DOHH2 (cell line): Measurements from ENCODE around the gene JADE3.

Experiments
- H3F3A ChIP-seq: fragments of 200-600 bp; sonication (generic), shearing (Covaris generic); 2 replicates; pipeline ENCODE4 v1.6.0; 2016; ENCODE audit warnings: antibody characterized with exemption, mild to moderate bottlenecking; ENCODE audit not compliant: control insufficient read depth, insufficient read depth
- H3K27ac ChIP-seq: fragments of 200-600 bp; sonication (generic); 2 replicates; pipeline ENCODE4 v1.5.1; 2014; ENCODE audit warnings: low read depth, mild to moderate bottlenecking, low read length, moderate library complexity
- H3K27me3 ChIP-seq: fragments of 200-600 bp; sonication (generic); 2 replicates; pipeline ENCODE4 v1.6.1; 2014; ENCODE audit warnings: mild to moderate bottlenecking, low read length, mixed read lengths; ENCODE audit not compliant: control insufficient read depth
- H3K36me3 ChIP-seq: fragments of 200-600 bp; sonication (generic); 2 replicates; pipeline ENCODE4 v1.6.1; 2014; ENCODE audit warnings: mild to moderate bottlenecking, low read length, moderate library complexity, mixed read lengths; ENCODE audit not compliant: control insufficient read depth
- H3K4me1 ChIP-seq: fragments of 200-600 bp; sonication (generic); 2 replicates; pipeline ENCODE4 v1.6.1; 2014; ENCODE audit warnings: mild to moderate bottlenecking, low read length, mixed read lengths; ENCODE audit not compliant: control insufficient read depth
- H3K4me2 ChIP-seq: fragments of 200-600 bp; sonication (generic); 2 replicates; pipeline ENCODE4 v1.6.0; 2014; ENCODE audit warnings: mild to moderate bottlenecking, low read length, moderate library complexity
- H3K4me3 ChIP-seq: fragments of 200-600 bp; sonication (generic); 2 replicates; pipeline ENCODE4 v1.5.1; 2014; ENCODE audit warnings: mild to moderate bottlenecking, low read length, mixed read lengths
- H3K79me2 ChIP-seq: fragments of 200-600 bp; sonication (generic); 2 replicates; pipeline ENCODE4 v1.6.1; 2014; ENCODE audit warnings: mild to moderate bottlenecking, low read length, mixed read lengths; ENCODE audit not compliant: control insufficient read depth
- H3K9me2 ChIP-seq: fragments of 200-600 bp; sonication (generic); replicated peaks from 2 replicates; pipeline ENCODE4 v1.6.1; 2014; ENCODE audit warnings: mild to moderate bottlenecking, low read length, mixed read lengths; ENCODE audit not compliant: control insufficient read depth
- H3K9me3 ChIP-seq: fragments of 200-600 bp; sonication (generic); 2 replicates; pipeline ENCODE4 v1.6.1; 2014; ENCODE audit warnings: antibody characterized with exemption, low read length, mixed read lengths; ENCODE audit not compliant: control insufficient read depth, insufficient read depth
- H4K20me1 ChIP-seq: fragments of 200-600 bp; sonication (generic); 2 replicates; pipeline ENCODE4 v1.6.0; 2014; ENCODE audit warnings: low read depth, mild to moderate bottlenecking, antibody characterized with exemption, low read length, moderate library complexity; ENCODE audit not compliant: control insufficient read depth, insufficient read depth
- EZH2phosphoT487 ChIP-seq: fragments of 200-600 bp; sonication (generic); IDR thresholded peaks from 2 replicates; pipeline ENCODE4 v1.6.1; 2017; ENCODE audit warnings: borderline replicate concordance, mild to moderate bottlenecking, antibody characterized with exemption, low read length, moderate library complexity, mixed read lengths
- TF ChIP-seq, protein P1 (sequence below): fragments of 200-600 bp; sonication (generic); IDR thresholded peaks from one replicate; pipeline ENCODE4 v1.5.1; 2014; ENCODE audit warnings: antibody characterized with exemption, mild to moderate bottlenecking, low read depth, low read length; ENCODE audit not compliant: poor library complexity, severe bottlenecking

The JADE3 gene

DNA sequence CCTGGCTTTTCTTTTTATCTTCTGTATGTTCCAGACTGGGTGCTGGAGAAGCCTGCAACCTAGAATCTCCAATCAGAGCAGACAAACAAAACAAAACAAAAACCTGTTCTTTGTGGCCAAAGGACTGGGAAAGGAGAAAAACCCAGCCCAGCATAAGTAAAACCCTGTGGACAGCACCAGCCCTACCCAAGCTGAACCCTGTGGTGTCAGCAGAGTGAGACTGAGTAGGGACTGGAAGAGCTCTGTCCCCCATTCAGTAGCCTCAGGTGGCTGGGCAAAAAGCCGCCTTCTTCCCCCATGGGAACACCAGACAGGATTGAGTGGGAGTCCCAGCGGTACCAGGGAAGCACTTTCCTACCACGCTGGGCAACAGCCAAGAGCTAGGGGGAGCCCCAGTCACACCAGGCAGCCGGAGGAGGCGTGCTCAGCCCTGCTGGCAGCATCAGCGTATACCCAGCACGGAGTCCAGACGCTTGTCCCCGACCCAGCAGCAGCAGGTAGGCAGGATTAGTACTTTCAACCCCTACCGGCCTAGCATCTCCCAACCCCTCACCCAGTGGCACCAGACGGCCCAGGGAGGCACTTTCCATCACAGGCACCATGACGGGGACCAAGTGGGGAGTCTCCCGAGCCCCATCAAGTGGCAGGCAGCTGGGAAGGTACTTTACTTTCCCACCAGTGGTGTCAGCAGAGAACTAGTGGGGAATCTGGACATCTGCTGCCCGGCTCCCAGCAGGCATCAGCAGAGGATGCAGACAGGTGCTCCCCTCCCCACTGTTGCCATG, 8.6 kb upstream of the JADE3 start:
- Histone ChIP-seq H3K4me2 (peak overlapping the region; percentile 82), H3K9me3 (no peaks in the 10 kb centered on the region), H3K4me1 (peaks cover 9% of the 10 kb centered on the region), H3K9me2 (no peaks in the 10 kb centered on the region), H3F3A (no peaks in the 10 kb centered on the region), H3K27me3 (peaks cover 5% of the 10 kb centered on the region; the same call in 1 of the 2 replicates), H3K79me2 (no peaks in the 10 kb centered on the region), H3K36me3 (no peaks in the 10 kb centered on the region), H3K27ac (no peak overlapping the region), H4K20me1 (no peaks in the 10 kb centered on the region), H3K4me3 (peak overlapping the region; percentile 73)
- no peak for TF ChIP-seq EZH2phosphoT487
- TF ChIP-seq, protein P1, sequence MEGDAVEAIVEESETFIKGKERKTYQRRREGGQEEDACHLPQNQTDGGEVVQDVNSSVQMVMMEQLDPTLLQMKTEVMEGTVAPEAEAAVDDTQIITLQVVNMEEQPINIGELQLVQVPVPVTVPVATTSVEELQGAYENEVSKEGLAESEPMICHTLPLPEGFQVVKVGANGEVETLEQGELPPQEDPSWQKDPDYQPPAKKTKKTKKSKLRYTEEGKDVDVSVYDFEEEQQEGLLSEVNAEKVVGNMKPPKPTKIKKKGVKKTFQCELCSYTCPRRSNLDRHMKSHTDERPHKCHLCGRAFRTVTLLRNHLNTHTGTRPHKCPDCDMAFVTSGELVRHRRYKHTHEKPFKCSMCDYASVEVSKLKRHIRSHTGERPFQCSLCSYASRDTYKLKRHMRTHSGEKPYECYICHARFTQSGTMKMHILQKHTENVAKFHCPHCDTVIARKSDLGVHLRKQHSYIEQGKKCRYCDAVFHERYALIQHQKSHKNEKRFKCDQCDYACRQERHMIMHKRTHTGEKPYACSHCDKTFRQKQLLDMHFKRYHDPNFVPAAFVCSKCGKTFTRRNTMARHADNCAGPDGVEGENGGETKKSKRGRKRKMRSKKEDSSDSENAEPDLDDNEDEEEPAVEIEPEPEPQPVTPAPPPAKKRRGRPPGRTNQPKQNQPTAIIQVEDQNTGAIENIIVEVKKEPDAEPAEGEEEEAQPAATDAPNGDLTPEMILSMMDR, result peak; percentile 73

DNA sequence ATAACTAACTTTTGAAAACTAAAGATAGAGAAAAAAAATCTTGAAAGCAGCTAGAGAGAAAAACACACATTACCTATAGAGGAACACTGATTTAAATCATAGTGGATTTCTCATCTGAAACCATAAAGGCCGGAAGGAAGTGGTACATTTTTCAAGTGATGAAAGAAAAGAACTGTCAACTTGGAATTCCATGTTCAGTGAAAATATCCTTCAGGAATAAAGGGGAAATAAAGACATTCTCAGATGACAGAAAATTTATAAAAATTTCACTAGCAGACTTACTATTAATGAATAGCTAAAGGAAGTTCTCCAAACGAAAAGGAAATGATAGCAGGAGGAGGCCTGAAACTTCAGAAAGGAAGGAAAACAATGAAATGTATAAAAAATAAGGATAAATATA, 7.6 kb upstream of the JADE3 start:
- Histone ChIP-seq H3K36me3 (no peaks in the 10 kb centered on the region), H4K20me1 (no peaks in the 10 kb centered on the region), H3K9me2 (no peaks in the 10 kb centered on the region), H3K4me1 (peaks cover 9% of the 10 kb centered on the region), H3K4me2 (no peak overlapping the region), H3K27ac (no peak overlapping the region), H3K79me2 (no peaks in the 10 kb centered on the region), H3K27me3 (peaks cover 8% of the 10 kb centered on the region; the same call in 1 of the 2 replicates), H3K4me3 (no peak overlapping the region), H3K9me3 (no peaks in the 10 kb centered on the region), H3F3A (no peaks in the 10 kb centered on the region)
- TF ChIP-seq EZH2phosphoT487, result no peak
- TF ChIP-seq, protein P1, result no peak

DNA sequence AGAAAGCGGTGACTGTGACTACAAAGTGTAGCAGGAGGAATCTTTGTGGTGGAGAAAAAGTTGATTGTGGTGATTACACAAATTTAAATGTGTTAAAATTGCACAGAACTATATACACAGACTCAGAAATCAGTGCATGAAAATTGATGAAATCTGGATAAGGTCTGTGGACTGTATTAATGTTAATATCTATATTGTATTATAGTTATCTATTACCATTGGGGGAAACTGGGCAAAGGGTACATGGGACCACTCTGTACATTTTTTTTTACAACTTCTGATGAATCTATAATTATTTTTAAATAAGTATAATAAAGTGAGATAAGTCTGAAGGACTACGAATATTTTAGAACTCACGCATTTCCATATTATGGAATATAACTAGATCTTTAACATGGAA, 1.8 kb upstream of the JADE3 start:
- Histone ChIP-seq H3F3A (no peaks in the 10 kb centered on the region), H3K4me1 (peaks cover 8% of the 10 kb centered on the region), H3K36me3 (no peaks in the 10 kb centered on the region), H3K27ac (no peak overlapping the region), H3K9me3 (no peaks in the 10 kb centered on the region), H3K4me3 (no peak overlapping the region), H4K20me1 (no peaks in the 10 kb centered on the region), H3K4me2 (no peak overlapping the region), H3K9me2 (no peaks in the 10 kb centered on the region), H3K27me3 (peaks cover 34% of the 10 kb centered on the region), H3K79me2 (peaks cover 17% of the 10 kb centered on the region)
- TF ChIP-seq, protein P1, result no peak
- TF ChIP-seq EZH2phosphoT487, result no peak
